Osteocyte (in vitro differentiated cells): ENCODE results near the gene TAS2R40. TPM values are rescaled to one million over a fixed set of nuclear protein-coding genes. Genes with fewer than 3 reads are reported as not detected.
A peak's percentile ranks its signal among the peaks of the same experiment; 100 is the strongest.
"Not testable (repeated sequence)": the region's sequence is repeated elsewhere in the genome, so short reads cannot be mapped to it uniquely, and the experiment has no call there.

Source experiments
- DNase-seq: peaks from one replicate; pipeline ENCODE4 v3.0.0; 2021; ENCODE audit warnings: mixed read lengths; ENCODE audit not compliant: unreplicated experiment; ENCODE audit errors: extremely low spot score
- H3K27ac Mint-ChIP-seq: one replicate; pipeline ENCODE4 v1.8.0; 2021; ENCODE audit warnings: mild to moderate bottlenecking, mixed read lengths; ENCODE audit not compliant: unreplicated experiment
- H3K27me3 Mint-ChIP-seq: one replicate; pipeline ENCODE4 v1.8.0; 2021; ENCODE audit warnings: mixed read lengths; ENCODE audit not compliant: unreplicated experiment
- H3K36me3 Mint-ChIP-seq: one replicate; pipeline ENCODE4 v1.8.0; 2021; ENCODE audit warnings: mixed read lengths; ENCODE audit not compliant: unreplicated experiment
- H3K4me1 Mint-ChIP-seq: one replicate; pipeline ENCODE4 v1.8.0; 2021; ENCODE audit warnings: mixed read lengths; ENCODE audit not compliant: unreplicated experiment
- H3K4me3 Mint-ChIP-seq: one replicate; pipeline ENCODE4 v1.8.0; 2021; ENCODE audit warnings: mild to moderate bottlenecking, moderate library complexity, mixed read lengths; ENCODE audit not compliant: unreplicated experiment
- H3K9me3 Mint-ChIP-seq: one replicate; pipeline ENCODE4 v1.8.0; 2021; ENCODE audit warnings: mixed read lengths; ENCODE audit not compliant: unreplicated experiment
- total RNA-seq: library from RNA; stranded (reverse); gene quantifications from 2 replicates; pipeline ENCODE4 v1.2.1, GENCODE V29; 2021
- TF ChIP-seq, protein P1 (sequence below): fragments of 200-600 bp; sonication (generic); IDR thresholded peaks from 2 replicates; pipeline ENCODE4 v1.5.0; 2021; ENCODE audit warnings: antibody characterized with exemption, mild to moderate bottlenecking, moderate library complexity

TAS2R40 gene
- total RNA-seq, 1 donor from 2014 or later, result not detected

DNA sequence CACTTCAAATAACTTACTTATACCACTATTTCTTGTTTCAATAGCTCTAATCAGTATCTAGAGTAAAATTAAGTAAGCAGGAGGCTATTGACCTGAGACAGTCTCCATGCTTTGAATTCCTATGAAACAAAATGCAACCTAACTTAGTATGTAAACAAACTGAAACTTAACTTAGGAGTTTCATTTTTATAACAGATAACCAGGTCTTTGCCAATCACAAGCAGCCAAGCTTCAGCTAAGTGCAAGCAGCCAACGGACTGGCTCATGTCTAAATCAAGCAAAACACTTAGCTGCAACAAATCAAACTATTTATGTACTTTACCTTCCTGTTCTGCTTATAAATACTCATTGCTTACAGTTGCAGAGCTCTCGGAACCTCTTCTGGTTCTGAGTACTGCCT is 37.0 kb downstream of the TAS2R40 start:
- TF ChIP-seq, protein P1, sequence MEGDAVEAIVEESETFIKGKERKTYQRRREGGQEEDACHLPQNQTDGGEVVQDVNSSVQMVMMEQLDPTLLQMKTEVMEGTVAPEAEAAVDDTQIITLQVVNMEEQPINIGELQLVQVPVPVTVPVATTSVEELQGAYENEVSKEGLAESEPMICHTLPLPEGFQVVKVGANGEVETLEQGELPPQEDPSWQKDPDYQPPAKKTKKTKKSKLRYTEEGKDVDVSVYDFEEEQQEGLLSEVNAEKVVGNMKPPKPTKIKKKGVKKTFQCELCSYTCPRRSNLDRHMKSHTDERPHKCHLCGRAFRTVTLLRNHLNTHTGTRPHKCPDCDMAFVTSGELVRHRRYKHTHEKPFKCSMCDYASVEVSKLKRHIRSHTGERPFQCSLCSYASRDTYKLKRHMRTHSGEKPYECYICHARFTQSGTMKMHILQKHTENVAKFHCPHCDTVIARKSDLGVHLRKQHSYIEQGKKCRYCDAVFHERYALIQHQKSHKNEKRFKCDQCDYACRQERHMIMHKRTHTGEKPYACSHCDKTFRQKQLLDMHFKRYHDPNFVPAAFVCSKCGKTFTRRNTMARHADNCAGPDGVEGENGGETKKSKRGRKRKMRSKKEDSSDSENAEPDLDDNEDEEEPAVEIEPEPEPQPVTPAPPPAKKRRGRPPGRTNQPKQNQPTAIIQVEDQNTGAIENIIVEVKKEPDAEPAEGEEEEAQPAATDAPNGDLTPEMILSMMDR, result no peak
- H3K4me1 Mint-ChIP-seq, result peaks cover 7% of the 10 kb centered on the region
- H3K36me3 Mint-ChIP-seq, result peaks cover 6% of the 10 kb centered on the region
- H3K9me3 Mint-ChIP-seq, result peaks cover 6% of the 10 kb centered on the region
- H3K27me3 Mint-ChIP-seq, result no peaks in the 10 kb centered on the region
- H3K27ac Mint-ChIP-seq, result no peak overlapping the region
- H3K4me3 Mint-ChIP-seq, result no peak overlapping the region
- no peak for DNase-seq

DNA sequence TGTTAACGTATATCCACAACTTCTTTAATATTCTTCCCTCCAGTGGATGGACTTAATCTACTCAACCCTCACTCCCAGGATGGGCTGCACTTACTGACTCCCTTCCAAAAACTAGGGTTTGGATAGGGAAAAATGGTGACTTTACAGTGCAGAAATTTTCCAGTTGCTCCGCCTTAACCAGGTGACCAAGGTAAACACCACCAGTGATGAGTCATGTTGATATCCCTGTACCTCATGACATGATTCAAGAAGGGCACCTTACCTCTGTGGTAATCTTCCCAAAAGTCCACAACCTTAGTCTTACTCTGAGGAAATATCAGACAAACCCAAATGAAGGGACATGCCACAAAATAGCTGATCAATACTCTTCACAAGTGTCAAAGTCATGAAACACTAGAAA is 37.9 kb downstream of the TAS2R40 start:
- Mint-ChIP-seq H3K4me3 (no peak overlapping the region), H3K9me3 (no peaks in the 10 kb centered on the region), H3K36me3 (peaks cover 3% of the 10 kb centered on the region), H3K4me1 (peaks cover 16% of the 10 kb centered on the region), H3K27me3 (no peaks in the 10 kb centered on the region), H3K27ac (no peak overlapping the region)
- TF ChIP-seq, protein P1, result no peak
- no peak for DNase-seq

DNA sequence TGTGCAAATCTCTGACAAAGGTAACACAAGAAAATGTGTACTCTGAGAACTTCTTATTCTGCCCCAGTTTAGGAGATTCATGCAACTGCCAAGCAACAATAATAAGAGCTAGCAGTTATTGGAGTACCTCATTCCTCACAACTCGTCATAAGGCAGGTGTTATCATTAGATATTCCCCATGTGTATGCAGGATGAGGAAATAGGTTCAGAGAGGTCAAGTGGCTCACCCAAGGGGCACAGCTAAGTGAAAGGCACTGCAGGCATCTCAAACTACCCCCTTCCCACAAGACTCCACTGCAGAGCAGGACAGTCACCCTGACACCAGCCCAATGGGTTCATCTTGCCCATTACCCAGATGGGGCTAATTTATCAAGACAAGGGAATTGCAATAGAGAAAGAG is 40.1 kb downstream of the TAS2R40 start:
- peaks cover 24% of the 10 kb centered on the region for H3K4me1 Mint-ChIP-seq
- H3K4me3 Mint-ChIP-seq, result no peak overlapping the region
- no peak overlapping the region for H3K27ac Mint-ChIP-seq
- TF ChIP-seq, protein P1, result no peak
- H3K36me3 Mint-ChIP-seq, result peaks cover 12% of the 10 kb centered on the region
- no peaks in the 10 kb centered on the region for H3K9me3 Mint-ChIP-seq
- no peak for DNase-seq
- no peaks in the 10 kb centered on the region for H3K27me3 Mint-ChIP-seq

DNA sequence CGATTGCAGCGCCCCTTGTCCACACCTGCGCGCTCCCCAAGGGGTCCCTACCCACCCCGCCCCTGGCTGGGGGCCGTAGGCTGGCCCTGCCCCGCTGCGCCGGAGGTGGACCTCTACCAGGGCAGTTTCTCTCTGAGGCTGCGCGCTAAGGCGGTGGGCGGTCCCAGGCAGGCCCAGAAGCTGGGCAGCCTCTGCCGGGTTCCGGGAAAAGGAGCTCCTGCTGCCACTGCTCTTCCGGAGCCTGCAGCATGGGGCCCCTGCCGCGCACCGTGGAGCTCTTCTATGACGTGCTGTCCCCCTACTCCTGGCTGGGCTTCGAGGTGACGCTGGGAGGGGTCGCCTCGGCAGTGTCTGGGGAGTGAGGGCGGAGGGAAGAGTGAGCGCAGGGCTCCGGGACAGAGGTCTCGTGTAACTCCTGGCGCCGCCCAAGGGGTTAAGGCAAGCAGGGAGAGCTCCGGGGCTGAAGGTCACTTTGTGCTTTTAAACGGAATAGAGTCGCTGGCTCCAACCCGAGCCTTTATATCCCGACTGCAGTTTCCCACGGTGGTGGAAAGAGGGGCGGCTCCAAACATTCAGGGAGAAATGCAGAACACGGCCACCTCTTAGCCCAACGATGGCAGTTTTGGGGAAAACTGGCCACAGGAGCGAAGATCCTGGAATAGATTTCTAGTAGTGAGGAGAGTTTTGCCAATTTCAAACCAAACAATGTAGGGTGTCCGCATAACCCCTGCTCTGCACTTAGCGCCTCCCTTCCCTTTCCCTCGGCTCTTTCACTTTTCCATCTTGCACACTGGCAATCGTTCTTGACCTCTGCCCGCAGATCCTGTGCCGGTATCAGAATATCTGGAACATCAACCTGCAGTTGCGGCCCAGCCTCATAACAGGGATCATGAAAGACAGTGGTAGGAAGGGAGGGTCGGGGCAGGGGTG is 41.7 kb downstream of the TAS2R40 start, which contains the start of gene GSTK1:
Gene GSTK1 (plus strand): TSS at position 176 of the 930 bp plus-strand sequence. CDS start 73 bp downstream, at position 249.
- peak; percentile 90 for DNase-seq
- peak within 1 kb of the TSS; percentile 83 for H3K27ac Mint-ChIP-seq
- H3K4me3 Mint-ChIP-seq, result peak within 1 kb of the TSS; percentile 92
- no peaks in the 10 kb centered on the region for H3K9me3 Mint-ChIP-seq
- H3K4me1 Mint-ChIP-seq, result peaks cover 24% of the 10 kb centered on the region
- H3K36me3 Mint-ChIP-seq, result peaks cover 18% of the 10 kb centered on the region
- H3K27me3 Mint-ChIP-seq, result no peaks in the 10 kb centered on the region
- TF ChIP-seq, protein P1, result no peak

DNA sequence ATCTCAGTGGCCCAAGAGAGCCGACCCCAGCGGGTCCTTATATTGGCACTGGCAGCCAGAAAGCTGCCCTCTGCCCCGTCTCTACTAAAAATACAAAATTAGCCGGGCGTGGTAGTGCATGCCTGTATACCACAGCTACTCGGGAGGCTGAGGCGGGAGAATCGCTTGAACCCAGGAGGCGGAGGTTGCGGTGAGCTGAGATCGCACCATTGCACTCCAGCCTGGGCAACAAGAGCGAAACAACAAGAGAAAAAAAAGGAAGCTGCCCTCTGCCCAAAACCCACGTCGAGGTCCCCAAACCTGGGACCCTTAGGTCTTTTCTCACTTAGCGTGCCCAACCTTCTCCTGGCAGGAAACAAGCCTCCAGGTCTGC is 42.3 kb downstream of the TAS2R40 start:
- not testable (repeated sequence) for H3K27me3 Mint-ChIP-seq, DNase-seq, H3K9me3 Mint-ChIP-seq
- peak overlapping the region; percentile 83 for H3K27ac Mint-ChIP-seq
- H3K4me3 Mint-ChIP-seq, result peak overlapping the region; percentile 92
- H3K4me1 Mint-ChIP-seq, result peaks cover 24% of the 10 kb centered on the region
- peaks cover 25% of the 10 kb centered on the region for H3K36me3 Mint-ChIP-seq
